ENCODE measurements around the gene HERPUD1. TPM values are rescaled to one million over a fixed set of nuclear protein-coding genes. Genes with fewer than 3 reads are reported as not detected.

HERPUD1 gene
- total RNA-seq, 1 donor from 2014 or later, result 178 TPM

- Mint-ChIP-seq H3K27me3 (ENCODE audit: insufficient read depth) (no peaks in the 10 kb centered on the region), H3K36me3 (ENCODE audit: low read depth) (peaks cover 5% of the 10 kb centered on the region), H3K9me3 (no peaks in the 10 kb centered on the region), H3K4me3 (no peak overlapping the region), H3K27ac (no peak overlapping the region), H3K4me1 (ENCODE audit: low read depth) (peaks cover 60% of the 10 kb centered on the region)
- intact Hi-C loops (cut with micrococcal nuclease), result loop anchor here (2.0 kb wide), 2 partner anchors 23 to 49 kb away; no protein-coding TSS in a partner anchor
- no peak for DNase-seq (ENCODE audit: low spot score)
Observed at GRCh38 chr16:56915336-56916119, 16.4 kb upstream of the HERPUD1 start.

- Mint-ChIP-seq H3K27ac (peak overlapping the region; percentile 93), H3K36me3 (ENCODE audit: low read depth) (peaks cover 8% of the 10 kb centered on the region), H3K4me3 (peak overlapping the region; percentile 71), H3K9me3 (no peaks in the 10 kb centered on the region), H3K27me3 (ENCODE audit: insufficient read depth) (no peaks in the 10 kb centered on the region), H3K4me1 (ENCODE audit: low read depth) (peaks cover 50% of the 10 kb centered on the region)
- peak; percentile 43 for DNase-seq (ENCODE audit: low spot score)
- intact Hi-C loops (cut with micrococcal nuclease), result loop anchor here (1.0 to 2.0 kb wide), 3 partner anchors 16 to 50 kb away; partner anchors contain the start of gene HERPUD1
Observed at GRCh38 chr16:56916571-56917403, 15.2 kb upstream of the HERPUD1 start.

GRCh38 chr16:56918467-56919012, 13.4 kb upstream of the HERPUD1 start:
- Mint-ChIP-seq H3K36me3 (ENCODE audit: low read depth) (peaks cover 8% of the 10 kb centered on the region), H3K4me1 (ENCODE audit: low read depth) (peaks cover 37% of the 10 kb centered on the region), H3K4me3 (no peak overlapping the region), H3K27ac (no peak overlapping the region), H3K9me3 (no peaks in the 10 kb centered on the region), H3K27me3 (ENCODE audit: insufficient read depth) (no peaks in the 10 kb centered on the region)
- intact Hi-C loops (cut with micrococcal nuclease), result no loop called here
- DNase-seq (ENCODE audit: low spot score), result no peak

GRCh38 chr16:56919099-56919800, 12.7 kb upstream of the HERPUD1 start:
- no peaks in the 10 kb centered on the region for H3K9me3 Mint-ChIP-seq
- intact Hi-C loops (cut with micrococcal nuclease), result no loop called here
- no peaks in the 10 kb centered on the region for H3K27me3 Mint-ChIP-seq (ENCODE audit: insufficient read depth)
- H3K4me3 Mint-ChIP-seq, result no peak overlapping the region
- H3K36me3 Mint-ChIP-seq (ENCODE audit: low read depth), result peaks cover 8% of the 10 kb centered on the region
- H3K4me1 Mint-ChIP-seq (ENCODE audit: low read depth), result peaks cover 43% of the 10 kb centered on the region
- no peak overlapping the region for H3K27ac Mint-ChIP-seq
- DNase-seq (ENCODE audit: low spot score), result no peak

- intact Hi-C loops (cut with micrococcal nuclease), result no loop called here
- Mint-ChIP-seq H3K36me3 (ENCODE audit: low read depth) (peaks cover 8% of the 10 kb centered on the region), H3K4me1 (ENCODE audit: low read depth) (peaks cover 48% of the 10 kb centered on the region), H3K9me3 (no peaks in the 10 kb centered on the region), H3K4me3 (no peak overlapping the region), H3K27me3 (ENCODE audit: insufficient read depth) (no peaks in the 10 kb centered on the region), H3K27ac (no peak overlapping the region)
- no peak for DNase-seq (ENCODE audit: low spot score)
Observed at GRCh38 chr16:56921571-56921970, 10.4 kb upstream of the HERPUD1 start.

GRCh38 chr16:56923481-56924091, 8.4 kb upstream of the HERPUD1 start:
- DNase-seq (ENCODE audit: low spot score), result no peak
- Mint-ChIP-seq H3K9me3 (no peaks in the 10 kb centered on the region), H3K27me3 (ENCODE audit: insufficient read depth) (no peaks in the 10 kb centered on the region), H3K4me1 (ENCODE audit: low read depth) (peaks cover 28% of the 10 kb centered on the region), H3K4me3 (no peak overlapping the region), H3K36me3 (ENCODE audit: low read depth) (peaks cover 6% of the 10 kb centered on the region), H3K27ac (no peak overlapping the region)
- intact Hi-C loops (cut with micrococcal nuclease), result no loop called here

GRCh38 chr16:56927471-56927870, 4.5 kb upstream of the HERPUD1 start:
- no peak overlapping the region for H3K27ac Mint-ChIP-seq
- intact Hi-C loops (cut with micrococcal nuclease), result no loop called here
- H3K4me3 Mint-ChIP-seq, result no peak overlapping the region
- peaks cover 2% of the 10 kb centered on the region for H3K36me3 Mint-ChIP-seq (ENCODE audit: low read depth)
- H3K27me3 Mint-ChIP-seq (ENCODE audit: insufficient read depth), result no peaks in the 10 kb centered on the region
- DNase-seq (ENCODE audit: low spot score), result no peak
- H3K9me3 Mint-ChIP-seq, result no peaks in the 10 kb centered on the region
- peaks cover 24% of the 10 kb centered on the region for H3K4me1 Mint-ChIP-seq (ENCODE audit: low read depth)

GRCh38 chr16:56929639-56930038, 2.3 kb upstream of the HERPUD1 start:
- no peak overlapping the region for H3K27ac Mint-ChIP-seq
- H3K4me3 Mint-ChIP-seq, result no peak overlapping the region
- intact Hi-C loops (cut with micrococcal nuclease), result loop anchor here (2.0 to 10.0 kb wide), 7 partner anchors 15 to 1195 kb away; partner anchors contain the start of genes CCDC102A, CFAP20, CIAPIN1 and COQ9

GRCh38 chr16:56930486-56931270, 1.3 kb upstream of the HERPUD1 start:
- Mint-ChIP-seq H3K4me3 (peak overlapping the region; percentile 95), H3K27ac (peak overlapping the region; percentile 94)

More at GRCh38 chr16:56929639-56930038, 2.3 kb upstream of the HERPUD1 start:
- H3K9me3 Mint-ChIP-seq, result no peaks in the 10 kb centered on the region
- no peaks in the 10 kb centered on the region for H3K27me3 Mint-ChIP-seq (ENCODE audit: insufficient read depth)
- H3K4me1 Mint-ChIP-seq (ENCODE audit: low read depth), result peaks cover 23% of the 10 kb centered on the region
- peaks cover 19% of the 10 kb centered on the region for H3K36me3 Mint-ChIP-seq (ENCODE audit: low read depth)
- no peak for DNase-seq (ENCODE audit: low spot score)

GRCh38 chr16:56931271-56931891, 561 bp upstream of the HERPUD1 start:
- Mint-ChIP-seq H3K27ac (peak overlapping the region; percentile 94), H3K27me3 (ENCODE audit: insufficient read depth) (no peaks in the 10 kb centered on the region), H3K4me3 (peak overlapping the region; percentile 95), H3K36me3 (ENCODE audit: low read depth) (peaks cover 35% of the 10 kb centered on the region), H3K4me1 (ENCODE audit: low read depth) (peaks cover 34% of the 10 kb centered on the region), H3K9me3 (no peaks in the 10 kb centered on the region)
- DNase-seq (ENCODE audit: low spot score), result no peak
- intact Hi-C loops (cut with micrococcal nuclease), result loop anchor here (1.0 to 10.0 kb wide), 8 partner anchors 13 to 1193 kb away; partner anchors contain the start of genes CCDC102A, CFAP20, CIAPIN1 and COQ9

More at GRCh38 chr16:56930486-56931270, 1.3 kb upstream of the HERPUD1 start:
- intact Hi-C loops (cut with micrococcal nuclease), result loop anchor here (1.0 to 10.0 kb wide), 8 partner anchors 14 to 1194 kb away; partner anchors contain the start of genes CCDC102A, CFAP20, CIAPIN1 and COQ9
- DNase-seq (ENCODE audit: low spot score), result no peak
- peaks cover 29% of the 10 kb centered on the region for H3K36me3 Mint-ChIP-seq (ENCODE audit: low read depth)
- peaks cover 28% of the 10 kb centered on the region for H3K4me1 Mint-ChIP-seq (ENCODE audit: low read depth)
- no peaks in the 10 kb centered on the region for H3K9me3 Mint-ChIP-seq
- no peaks in the 10 kb centered on the region for H3K27me3 Mint-ChIP-seq (ENCODE audit: insufficient read depth)
